Sigmoid colon (tissue), 7 donors: ENCODE results near the gene PARP2. TPM values are rescaled to one million over a fixed set of nuclear protein-coding genes. Genes with fewer than 3 reads are reported as not detected.

Experiments used
- DNase-seq: peaks from one replicate; pipeline ENCODE4 v3.0.0-alpha.2; 2019
- H3K27ac ChIP-seq, 4 donors: fragments of 200-600 bp; sonication (generic); one replicate each; pipeline ENCODE4 v1.5.1; 2016 to 2019; ENCODE audit warnings: mild to moderate bottlenecking in 1 of 4
- H3K27me3 ChIP-seq, 3 donors: fragments of 200-600 bp; sonication (generic); one replicate each; pipeline ENCODE4 v1.5.1; 2019; ENCODE audit warnings: mild to moderate bottlenecking in 1 of 3
- H3K36me3 ChIP-seq, 4 donors: fragments of 200-600 bp; sonication (generic); one replicate each; pipeline ENCODE4 v1.5.1; 2016 to 2019
- H3K4me1 ChIP-seq, 4 donors: fragments of 200-600 bp; sonication (generic); one replicate each; pipeline ENCODE4 v1.5.1; 2017 to 2019
- H3K4me3 ChIP-seq, 4 donors: fragments of 200-600 bp; sonication (generic); one replicate each; pipeline ENCODE4 v1.5.1; 2017 to 2019; ENCODE audit warnings: mild to moderate bottlenecking in 2 of 4, moderate library complexity in 1 of 4
- H3K9me3 ChIP-seq, 4 donors: fragments of 200-600 bp in 3 of 4; sonication (generic) in 3 of 4; one replicate each; pipeline versions ENCODE4 v1.5.1 to v1.6.1; 2013 to 2019
- EP300 ChIP-seq, 4 donors: sonication (generic); formaldehyde crosslinking; IDR thresholded peaks; one replicate each; pipeline ENCODE4 v1.6.1; 2017; ENCODE audit warnings: antibody characterized with exemption in 4 of 4
- POLR2A ChIP-seq, 2 donors: fragments of 450-650 bp; IDR thresholded peaks; one replicate each; pipeline ENCODE4 v1.6.1; 2016; ENCODE audit warnings: antibody characterized with exemption in 2 of 2, mild to moderate bottlenecking in 2 of 2, moderate library complexity in 2 of 2
- POLR2AphosphoS5 ChIP-seq, 4 donors: sonication (generic); formaldehyde crosslinking; IDR thresholded peaks; one replicate each; pipeline ENCODE4 v1.6.1; 2017; ENCODE audit warnings: antibody characterized with exemption in 4 of 4
- WGBS, 2 donors: extraction: QIAGEN DNeasy Blood & Tissue Kit; methylation state at CpG; one replicate each; pipeline ENCODE4 v1.1.7; 2013; 5-methylcytosine and 5-hydroxymethylcytosine counted together
- intact Hi-C: fragments of 100-400 bp; cut with DNase I; formaldehyde crosslinking; loops from one replicate; pipeline ENCODE4 v1.15.1; 2023
- polyA plus RNA-seq, 3 donors: library from polyadenylated mRNA; stranded (reverse); fragments of 200-250 nt; gene quantifications; one replicate each; pipeline ENCODE4 v1.2.3, GENCODE V29; 2013
- total RNA-seq, 4 donors: library from RNA; depleted of rRNA; stranded (reverse); fragments of >200 nt; gene quantifications; one replicate each; pipeline ENCODE4 v1.1.0, GENCODE V29; 2016
- TF ChIP-seq, protein P1 (sequence below), 4 experiments: fragments of 450-650 bp in 3 of 4; fragments of 200-600 bp in 1 of 4; IDR thresholded peaks; one replicate each; pipeline ENCODE4 v1.5.1; 2016 to 2019; ENCODE audit warnings: antibody characterized with exemption in 4 of 4, mild to moderate bottlenecking in 3 of 4, moderate library complexity in 2 of 4
- donor health status: healthy with polysubstance abuse.
- donor health status: Bipolar disorder and iron deficiency.
- donor health status: healthy.

Gene PARP2
- total and polyA plus RNA-seq, 7 donors, result 6.0 to 14.3 (median 10.2) TPM

DNA sequence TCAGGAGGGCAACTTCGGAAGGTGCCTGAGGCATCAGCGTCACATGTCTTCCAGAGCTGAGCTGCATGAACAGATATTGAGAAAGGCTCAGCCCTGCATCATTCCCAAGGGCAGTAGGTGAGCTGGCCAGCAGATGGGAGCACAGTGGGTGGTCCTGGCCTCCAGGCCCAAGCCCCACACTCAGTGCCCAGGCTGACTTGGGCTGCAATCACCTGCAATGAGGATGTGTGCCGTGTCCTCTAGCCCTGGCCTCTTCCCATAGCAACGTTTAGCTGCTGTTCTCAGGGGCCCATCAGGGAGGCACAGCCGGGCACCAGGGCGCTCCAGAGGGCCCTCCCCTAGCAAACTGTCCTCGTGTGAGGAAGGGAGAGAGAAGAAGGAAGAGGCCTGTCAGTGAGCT lies 37.9 kb downstream of the PARP2 start:
- Histone ChIP-seq H3K27ac (no peak overlapping the region), H3K4me3 (no peak overlapping the region), H3K36me3 (peaks cover 78 to 100% (median 96%) of the 10 kb centered on the region in 4 donors), H3K27me3 (no peaks in the 10 kb centered on the region), H3K9me3 (no peaks in the 10 kb centered on the region), H3K4me1 (no peaks in the 10 kb centered on the region)
- 87 to 88% methylated on average over 7 of the region's 7 CpGs for WGBS, 2 donors
- intact Hi-C loops, result no loop called here
- no peak for DNase-seq
- no peak for TF ChIP-seq POLR2A (IDR thresholded peaks at IDR 0.05)
- TF ChIP-seq, protein P1, sequence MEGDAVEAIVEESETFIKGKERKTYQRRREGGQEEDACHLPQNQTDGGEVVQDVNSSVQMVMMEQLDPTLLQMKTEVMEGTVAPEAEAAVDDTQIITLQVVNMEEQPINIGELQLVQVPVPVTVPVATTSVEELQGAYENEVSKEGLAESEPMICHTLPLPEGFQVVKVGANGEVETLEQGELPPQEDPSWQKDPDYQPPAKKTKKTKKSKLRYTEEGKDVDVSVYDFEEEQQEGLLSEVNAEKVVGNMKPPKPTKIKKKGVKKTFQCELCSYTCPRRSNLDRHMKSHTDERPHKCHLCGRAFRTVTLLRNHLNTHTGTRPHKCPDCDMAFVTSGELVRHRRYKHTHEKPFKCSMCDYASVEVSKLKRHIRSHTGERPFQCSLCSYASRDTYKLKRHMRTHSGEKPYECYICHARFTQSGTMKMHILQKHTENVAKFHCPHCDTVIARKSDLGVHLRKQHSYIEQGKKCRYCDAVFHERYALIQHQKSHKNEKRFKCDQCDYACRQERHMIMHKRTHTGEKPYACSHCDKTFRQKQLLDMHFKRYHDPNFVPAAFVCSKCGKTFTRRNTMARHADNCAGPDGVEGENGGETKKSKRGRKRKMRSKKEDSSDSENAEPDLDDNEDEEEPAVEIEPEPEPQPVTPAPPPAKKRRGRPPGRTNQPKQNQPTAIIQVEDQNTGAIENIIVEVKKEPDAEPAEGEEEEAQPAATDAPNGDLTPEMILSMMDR (IDR thresholded peaks at IDR 0.05), result no peak

- Histone ChIP-seq H3K4me1 (no peaks in the 10 kb centered on the region), H3K27me3 (no peaks in the 10 kb centered on the region), H3K36me3 (peaks cover 75 to 98% (median 95%) of the 10 kb centered on the region in 4 donors), H3K4me3 (no peak overlapping the region), H3K27ac (no peak overlapping the region), H3K9me3 (no peaks in the 10 kb centered on the region)
- TF ChIP-seq EP300 (IDR thresholded peaks at IDR 0.05) (no peak), POLR2A (IDR thresholded peaks at IDR 0.05) (no peak), POLR2AphosphoS5 (IDR thresholded peaks at IDR 0.05) (no peak)
- TF ChIP-seq, protein P1 (IDR thresholded peaks at IDR 0.05), result no peak
- intact Hi-C loops, result no loop called here
- WGBS, 2 donors, result 95 to 97% methylated on average over 12 of the region's 12 CpGs
- DNase-seq, result no peak
Observed at GRCh38 chr14:20382526-20382925, 39.1 kb downstream of the PARP2 start.

DNA sequence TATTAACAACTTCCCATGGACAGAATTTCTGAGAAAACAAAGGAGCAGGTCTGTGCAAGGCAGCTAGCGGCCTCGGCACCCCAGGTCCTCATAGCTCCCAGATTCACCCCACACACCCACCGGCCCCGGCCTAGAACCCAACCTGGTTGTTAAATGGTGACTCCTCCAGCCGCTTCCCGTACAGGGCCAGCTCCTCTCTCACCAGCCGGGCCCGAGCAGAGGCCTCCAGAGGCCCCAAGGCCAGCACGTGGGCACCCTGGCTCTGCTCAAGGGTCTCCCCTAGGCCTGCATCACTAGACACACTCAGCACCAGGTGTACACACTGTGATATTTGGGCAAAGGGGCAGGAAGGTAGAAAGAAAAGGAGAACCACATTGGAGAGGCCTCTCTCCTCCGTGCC lies 39.6 kb downstream of the PARP2 start:
- Histone ChIP-seq H3K27ac (no peak overlapping the region), H3K4me3 (no peak overlapping the region), H3K9me3 (no peaks in the 10 kb centered on the region), H3K36me3 (peaks cover 78 to 98% (median 95%) of the 10 kb centered on the region in 4 donors), H3K27me3 (no peaks in the 10 kb centered on the region), H3K4me1 (no peaks in the 10 kb centered on the region)
- WGBS, 2 donors, result 95 to 97% methylated on average over 10 of the region's 10 CpGs
- intact Hi-C loops, result no loop called here
- peak; percentile 60 for DNase-seq
- TF ChIP-seq EP300 (IDR thresholded peaks at IDR 0.05), result no peak
- TF ChIP-seq POLR2AphosphoS5 (IDR thresholded peaks at IDR 0.05), result no peak
- TF ChIP-seq, protein P1 (IDR thresholded peaks at IDR 0.05), result no peak
- TF ChIP-seq POLR2A (IDR thresholded peaks at IDR 0.05), result no peak

GRCh38 chr14:20383636-20384035 lies 40.2 kb downstream of the PARP2 start:
- peaks cover 79 to 98% (median 95%) of the 10 kb centered on the region in 4 donors for H3K36me3 ChIP-seq
- no peak for DNase-seq
- 95 to 96% methylated on average over 5 of the region's 5 CpGs for WGBS, 2 donors
- H3K4me3 ChIP-seq, result no peak overlapping the region
- H3K27ac ChIP-seq, result no peak overlapping the region
- H3K27me3 ChIP-seq, result no peaks in the 10 kb centered on the region
- intact Hi-C loops, result no loop called here
- TF ChIP-seq POLR2A (IDR thresholded peaks at IDR 0.05) (no peak), POLR2AphosphoS5 (IDR thresholded peaks at IDR 0.05) (no peak), EP300 (IDR thresholded peaks at IDR 0.05) (no peak)
- TF ChIP-seq, protein P1 (IDR thresholded peaks at IDR 0.05), result no peak
- H3K9me3 ChIP-seq, result no peaks in the 10 kb centered on the region
- no peaks in the 10 kb centered on the region for H3K4me1 ChIP-seq

DNA sequence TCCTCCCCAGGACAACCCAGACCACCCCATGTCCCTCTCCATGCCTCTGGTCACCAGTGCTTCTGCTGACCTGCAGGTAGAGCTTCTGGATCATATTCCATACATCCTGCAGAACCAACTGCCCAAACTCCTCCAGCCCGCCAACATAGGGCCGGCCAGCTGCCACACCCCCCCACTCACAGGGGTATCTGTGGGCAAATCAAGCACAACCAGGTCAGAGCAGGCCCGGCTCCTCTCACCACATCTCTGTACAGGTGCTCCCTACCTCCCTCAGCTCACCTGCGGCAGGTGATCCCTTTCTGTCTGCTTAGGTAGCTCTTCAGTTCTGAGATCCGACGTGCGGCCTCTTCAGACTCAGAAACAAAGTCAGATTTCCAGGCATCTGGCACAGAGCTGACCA lies 40.9 kb downstream of the PARP2 start:
- no peak overlapping the region for H3K4me3 ChIP-seq
- WGBS, 2 donors, result 89 to 90% methylated on average over 7 of the region's 7 CpGs
- TF ChIP-seq POLR2AphosphoS5 (IDR thresholded peaks at IDR 0.05) (no peak), POLR2A (IDR thresholded peaks at IDR 0.05) (no peak)
- TF ChIP-seq, protein P1 (IDR thresholded peaks at IDR 0.05), result no peak
- H3K27ac ChIP-seq, result no peak overlapping the region
- H3K36me3 ChIP-seq, result peaks cover 81 to 98% (median 95%) of the 10 kb centered on the region in 4 donors
- H3K27me3 ChIP-seq, result no peaks in the 10 kb centered on the region
- H3K4me1 ChIP-seq, result no peaks in the 10 kb centered on the region
- no peaks in the 10 kb centered on the region for H3K9me3 ChIP-seq
- intact Hi-C loops, result no loop called here
- no peak for DNase-seq
